ENCODE results near the gene MCUB. TPM values are rescaled to one million over a fixed set of nuclear protein-coding genes. Genes with fewer than 3 reads are reported as not detected.

MCUB gene
- total and polyA plus RNA-seq, 7 donors, result 0.73 to 2.8 (median 1.5) TPM

- peaks cover 3% of the 10 kb centered on the region for H3K4me1 ChIP-seq
- TF ChIP-seq CTCF (IDR thresholded peaks at IDR 0.05), result no peak
- peaks cover 3% of the 10 kb centered on the region for H3K9me3 ChIP-seq
- peaks cover 0 to 19% (median 3%) of the 10 kb centered on the region in 3 donors for H3K27me3 ChIP-seq (ENCODE audit: insufficient read depth in 3 of 3, low read length in 2 of 3)
- H3K36me3 ChIP-seq (ENCODE audit: insufficient read depth in 1 of 2, low read depth in 1 of 2), result no peaks in the 10 kb centered on the region
- intact Hi-C loops (cut with DNase I), result loop anchor here in 1 of 2 donors (10.0 kb wide), 1 partner anchor 145 kb away; the partner anchor contains the start of gene CASP6
- H3K4me3 ChIP-seq, result peak overlapping the region; percentile 74
- peak overlapping the region; percentile 74 for H3K27ac ChIP-seq
- 5 to 8% (median 8%) methylated on average over 27 of the region's 27 CpGs for WGBS, 3 donors
- ATAC-seq (peak; percentile 24 to 55 (median 30)), DNase-seq (peak; percentile 22 to 54)
Measured at GRCh38 chr4:109559625-109559982, 442 bp upstream of the MCUB start.

GRCh38 chr4:109560687-109561461 is 828 bp downstream of the MCUB start:
- intact Hi-C loops (cut with DNase I), result no loop called here

GRCh38 chr4:109562457-109563239 is 2.6 kb downstream of the MCUB start:
- no peak for ATAC-seq
- no peak for TF ChIP-seq CTCF (IDR thresholded peaks at IDR 0.05)
- DNase-seq, result no peak
- Histone ChIP-seq H3K9me3 (no peaks in the 10 kb centered on the region), H3K27me3 (ENCODE audit: insufficient read depth in 3 of 3, low read length in 2 of 3) (peaks cover 0 to 17% (median 0%) of the 10 kb centered on the region in 3 donors), H3K4me1 (peaks cover 3% of the 10 kb centered on the region), H3K27ac (no peak overlapping the region), H3K4me3 (no peak overlapping the region), H3K36me3 (ENCODE audit: insufficient read depth in 1 of 2, low read depth in 1 of 2) (no peaks in the 10 kb centered on the region)
- intact Hi-C loops (cut with DNase I), result no loop called here
- 92 to 97% (median 94%) methylated on average over 6 of the region's 6 CpGs for WGBS, 3 donors

More at GRCh38 chr4:109560687-109561461, 828 bp downstream of the MCUB start:
- peaks cover 3% of the 10 kb centered on the region for H3K9me3 ChIP-seq
- peak overlapping the region; percentile 74 for H3K4me3 ChIP-seq
- WGBS, 3 donors, result 3 to 5% (median 3%) methylated on average over 29 of the region's 29 CpGs
- peaks cover 0 to 19% (median 3%) of the 10 kb centered on the region in 3 donors for H3K27me3 ChIP-seq (ENCODE audit: insufficient read depth in 3 of 3, low read length in 2 of 3)
- H3K4me1 ChIP-seq, result peaks cover 3% of the 10 kb centered on the region
- H3K27ac ChIP-seq, result peak overlapping the region; percentile 74
- DNase-seq (peak; percentile 36 to 57), ATAC-seq (peak; percentile 54 to 69 (median 58))
- no peaks in the 10 kb centered on the region for H3K36me3 ChIP-seq (ENCODE audit: insufficient read depth in 1 of 2, low read depth in 1 of 2)
- TF ChIP-seq CTCF (IDR thresholded peaks at IDR 0.05), result no peak

GRCh38 chr4:109571494-109571893 is 11.4 kb downstream of the MCUB start:
- no peak for TF ChIP-seq CTCF (IDR thresholded peaks at IDR 0.05)
- no peaks in the 10 kb centered on the region for H3K4me1 ChIP-seq
- 95 to 100% (median 96%) methylated on average over 3 of the region's 3 CpGs for WGBS, 3 donors
- intact Hi-C loops (cut with DNase I), result no loop called here
- H3K27ac ChIP-seq, result no peak overlapping the region
- H3K4me3 ChIP-seq, result no peak overlapping the region
- DNase-seq (no peak), ATAC-seq (no peak)
- H3K27me3 ChIP-seq (ENCODE audit: insufficient read depth in 3 of 3, low read length in 2 of 3), result no peaks in the 10 kb centered on the region
- H3K36me3 ChIP-seq (ENCODE audit: insufficient read depth in 1 of 2, low read depth in 1 of 2), result no peaks in the 10 kb centered on the region
- no peaks in the 10 kb centered on the region for H3K9me3 ChIP-seq
